ENCODE measurements around the gene UPK3BL1. TPM values are rescaled to one million over a fixed set of nuclear protein-coding genes. Genes with fewer than 3 reads are reported as not detected.
"Not testable (repeated sequence)": the region's sequence is repeated elsewhere in the genome, so short reads cannot be mapped to it uniquely, and the experiment has no call there.

The UPK3BL1 gene
- total and polyA plus RNA-seq, 4 donors = 11.3 to 21.7 (median 19.9) TPM

GRCh38 chr7:102593637-102594334 lies 48.8 kb downstream of the UPK3BL1 start:
- WGBS (ENCODE audit: insufficient coverage) = no CpG with 5 or more reads among the region's 68 CpGs
- H3K4me1 ChIP-seq (ENCODE audit: control insufficient read depth, insufficient read depth, low read length) = not testable (repeated sequence)

GRCh38 chr7:102592477-102593019 lies 50.0 kb downstream of the UPK3BL1 start:
- not testable (repeated sequence) for H3K36me3 ChIP-seq (ENCODE audit: control insufficient read depth, insufficient read depth, low read length); DNase-seq (ENCODE audit: low read depth in 4 of 6, low spot score in 6 of 6); H3K27me3 ChIP-seq (ENCODE audit: control insufficient read depth, insufficient read depth, low read length); H3K9me3 ChIP-seq (ENCODE audit: control insufficient read depth, insufficient read depth, low read length); H3K4me1 ChIP-seq (ENCODE audit: control insufficient read depth, insufficient read depth, low read length); H3K4me3 ChIP-seq (ENCODE audit: low read depth, low read length); H3K27ac ChIP-seq (ENCODE audit: low read depth, low read length)
- WGBS (ENCODE audit: insufficient coverage) = no CpG with 5 or more reads among the region's 26 CpGs

More at GRCh38 chr7:102593637-102594334, 48.8 kb downstream of the UPK3BL1 start:
- H3K4me3 ChIP-seq (ENCODE audit: low read depth, low read length); H3K27me3 ChIP-seq (ENCODE audit: control insufficient read depth, insufficient read depth, low read length); H3K27ac ChIP-seq (ENCODE audit: low read depth, low read length); DNase-seq (ENCODE audit: low read depth in 4 of 6, low spot score in 6 of 6); H3K9me3 ChIP-seq (ENCODE audit: control insufficient read depth, insufficient read depth, low read length); H3K36me3 ChIP-seq (ENCODE audit: control insufficient read depth, insufficient read depth, low read length): not testable (repeated sequence)

- not testable (repeated sequence) for H3K36me3 ChIP-seq (ENCODE audit: control insufficient read depth, insufficient read depth, low read length); H3K4me1 ChIP-seq (ENCODE audit: control insufficient read depth, insufficient read depth, low read length); H3K27ac ChIP-seq (ENCODE audit: low read depth, low read length); DNase-seq (ENCODE audit: low read depth in 4 of 6, low spot score in 6 of 6); H3K4me3 ChIP-seq (ENCODE audit: low read depth, low read length); H3K27me3 ChIP-seq (ENCODE audit: control insufficient read depth, insufficient read depth, low read length); H3K9me3 ChIP-seq (ENCODE audit: control insufficient read depth, insufficient read depth, low read length)
- no CpG with 5 or more reads among the region's 9 CpGs for WGBS (ENCODE audit: insufficient coverage)
These were observed 52.7 kb downstream of the UPK3BL1 start for GRCh38 chr7:102589857-102590256.

Small RNA genes within 50 kb of the gene (small RNA-seq; reads per million reads assigned to genes)
- gene AC105052.3 (ENCODE audit: low replicate concordance) (not detected), gene UPK3BL1 (ENCODE audit: low replicate concordance) (not detected)

Other genes starting within 250 kb of the UPK3BL1 start
- gene PRKRIP1, start 246.4 kb downstream of the UPK3BL1 start, total RNA-seq = 10 to 100 TPM; 17.0 to 35.3 TPM
- gene PRKRIP1, start 246.4 kb downstream of the UPK3BL1 start, polyA plus RNA-seq (ENCODE audit: insufficient read length in 2 of 2) = 10 to 100 TPM; 47.0 to 57.8 TPM
- 10 to 100 TPM; 22.1 to 33.2 TPM for gene ORAI2, start 209.2 kb downstream of the UPK3BL1 start, total RNA-seq
- gene ORAI2, start 209.2 kb downstream of the UPK3BL1 start, polyA plus RNA-seq (ENCODE audit: insufficient read length in 2 of 2) = 10 to 100 TPM; 55.3 to 61.8 TPM
- gene ALKBH4, start 177.9 kb downstream of the UPK3BL1 start, total RNA-seq = 10 to 100 TPM in 1 of 2 donors, 1 to 10 TPM in 1; 9.6 to 17.4 TPM
- gene ALKBH4, start 177.9 kb downstream of the UPK3BL1 start, polyA plus RNA-seq (ENCODE audit: insufficient read length in 2 of 2) = 10 to 100 TPM; 20.0 to 20.5 TPM
- 10 to 100 TPM; 20.9 to 24.4 TPM for gene LRWD1, start 177.8 kb downstream of the UPK3BL1 start, total RNA-seq
- 10 to 100 TPM; 42.3 to 48.6 TPM for gene LRWD1, start 177.8 kb downstream of the UPK3BL1 start, polyA plus RNA-seq (ENCODE audit: insufficient read length in 2 of 2)
- 10 to 100 TPM; 13.6 to 67.3 TPM for gene POLR2J, start 163.9 kb downstream of the UPK3BL1 start, total RNA-seq
- gene POLR2J, start 163.9 kb downstream of the UPK3BL1 start, polyA plus RNA-seq (ENCODE audit: insufficient read length in 2 of 2) = 10 to 100 TPM; 52.6 to 53.3 TPM
- 10 to 100 TPM; 11.1 to 12.5 TPM for gene RASA4B, start 125.0 kb downstream of the UPK3BL1 start, total RNA-seq
- gene RASA4B, start 125.0 kb downstream of the UPK3BL1 start, polyA plus RNA-seq (ENCODE audit: insufficient read length in 2 of 2) = 10 to 100 TPM; 34.2 to 65.3 TPM
- 10 to 100 TPM in 1 of 2 donors, 1 to 10 TPM in 1; 6.0 to 10.4 TPM for gene UPK3BL2, start 99.1 kb downstream of the UPK3BL1 start, total RNA-seq
- 10 to 100 TPM in 1 of 2 donors, 1 to 10 TPM in 1; 8.6 to 40.3 TPM for gene UPK3BL2, start 99.1 kb downstream of the UPK3BL1 start, polyA plus RNA-seq (ENCODE audit: insufficient read length in 2 of 2)
- not detected for gene SPDYE2, start 91.6 kb downstream of the UPK3BL1 start, total RNA-seq
- 10 to 100 TPM in 1 of 2 donors, 1 to 10 TPM in 1; 3.7 to 20.4 TPM for gene SPDYE2, start 91.6 kb downstream of the UPK3BL1 start, polyA plus RNA-seq (ENCODE audit: insufficient read length in 2 of 2)
- gene POLR2J3, start 70.2 kb downstream of the UPK3BL1 start, total RNA-seq = 10 to 100 TPM; 29.2 to 49.8 TPM
- gene POLR2J3, start 70.2 kb downstream of the UPK3BL1 start, polyA plus RNA-seq (ENCODE audit: insufficient read length in 2 of 2) = 100 to 1,000 TPM in 1 of 2 donors, 10 to 100 TPM in 1; 54.8 to 111 TPM
- gene RASA4, start 26.0 kb downstream of the UPK3BL1 start, total RNA-seq = 10 to 100 TPM; 30.9 to 38.9 TPM
- 100 to 1,000 TPM in 1 of 2 donors, 10 to 100 TPM in 1; 74.5 to 131 TPM for gene RASA4, start 26.0 kb downstream of the UPK3BL1 start, polyA plus RNA-seq (ENCODE audit: insufficient read length in 2 of 2)
- not detected for gene SPDYE2B, start 7.5 kb upstream of the UPK3BL1 start, total RNA-seq
- gene SPDYE2B, start 7.5 kb upstream of the UPK3BL1 start, polyA plus RNA-seq (ENCODE audit: insufficient read length in 2 of 2) = 1 to 10 TPM in 1 of 2 donors, under 1 TPM in 1; 0.54 to 5.9 TPM
- gene POLR2J2, start 28.9 kb upstream of the UPK3BL1 start, total RNA-seq = 1 to 10 TPM; 4.1 to 6.0 TPM
- 10 to 100 TPM in 1 of 2 donors, 1 to 10 TPM in 1; 2.2 to 11.5 TPM for gene POLR2J2, start 28.9 kb upstream of the UPK3BL1 start, polyA plus RNA-seq (ENCODE audit: insufficient read length in 2 of 2)
- 10 to 100 TPM; 14.4 to 14.8 TPM for gene FAM185A, start 106.2 kb upstream of the UPK3BL1 start, total RNA-seq
- gene FAM185A, start 106.2 kb upstream of the UPK3BL1 start, polyA plus RNA-seq (ENCODE audit: insufficient read length in 2 of 2) = 10 to 100 TPM in 1 of 2 donors, 1 to 10 TPM in 1; 9.5 to 11.6 TPM

All from spinal cord (tissue), 10 donors.